SK-N-MC (cell line): Measurements from ENCODE around the gene UNC13C.

ENCODE experiments used
- DNase-seq: peaks from one replicate; pipeline ENCODE4 v3.0.0-alpha.2; 2011; ENCODE audit warnings: low read depth, low spot score
- H3K27ac ChIP-seq: fragments of 200-600 bp; sonication (generic); 2 replicates; pipeline ENCODE4 v1.5.1; 2016; ENCODE audit warnings: mixed run types
- H3K36me3 ChIP-seq: fragments of 200-600 bp; sonication (generic); 2 replicates; pipeline ENCODE4 v1.6.1; 2017; ENCODE audit warnings: antibody characterized with exemption, low read length, mixed read lengths; ENCODE audit not compliant: insufficient read depth
- H3K4me3 ChIP-seq: fragments of 200-600 bp; sonication (generic); 2 replicates; pipeline ENCODE4 v1.5.1; 2016
- H3K9ac ChIP-seq: fragments of 200-600 bp; sonication (generic); 2 replicates; pipeline ENCODE4 v1.8.0; 2017; ENCODE audit warnings: mixed run types, mixed read lengths; ENCODE audit not compliant: insufficient read length
- H3K9me3 ChIP-seq: fragments of 200-600 bp; sonication (generic); 2 replicates; pipeline ENCODE4 v1.6.1; 2017; ENCODE audit warnings: low read depth, mild to moderate bottlenecking, antibody characterized with exemption, low read length, moderate library complexity, mixed read lengths
- EZH2 ChIP-seq: fragments of 200-600 bp; sonication (generic); IDR thresholded peaks from one replicate; pipeline ENCODE4 v1.6.1; 2017; ENCODE audit warnings: antibody characterized with exemption
- FOXP2 ChIP-seq: optimal IDR thresholded peaks from 2 replicates; pipeline ENCODE3; 2011; ENCODE audit warnings: mild to moderate bottlenecking, moderate library complexity; ENCODE audit not compliant: insufficient read depth; ENCODE audit errors: extremely low read length, control extremely low read depth
- POLR2AphosphoS5 ChIP-seq: IDR thresholded peaks from 2 replicates; pipeline ENCODE4 v1.6.1; 2012; ENCODE audit warnings: mild to moderate bottlenecking, low read depth, low read length, borderline replicate concordance

The UNC13C gene

DNA sequence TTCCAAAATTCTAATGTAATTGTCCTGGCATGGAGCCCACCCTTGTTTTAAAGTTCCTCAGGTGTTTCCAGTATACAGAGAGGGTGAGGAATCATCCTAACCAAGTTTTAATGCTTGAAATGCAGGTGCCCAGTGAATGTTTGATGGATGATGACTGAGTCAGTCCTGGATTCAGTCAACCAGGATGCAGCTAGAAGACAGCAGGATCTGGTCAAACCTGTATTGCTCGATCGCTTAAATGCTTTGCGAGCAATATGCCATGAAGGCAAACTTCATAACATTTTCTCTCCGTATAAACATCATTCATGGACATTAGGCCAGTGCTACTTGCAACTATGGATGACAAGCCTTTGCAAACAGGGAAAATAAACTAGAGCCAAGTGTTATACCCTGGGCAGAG lies 627.3 kb downstream of the UNC13C start:
- no peaks in the 10 kb centered on the region for H3K9me3 ChIP-seq
- H3K36me3 ChIP-seq: no peaks in the 10 kb centered on the region
- DNase-seq: no peak
- no peak overlapping the region for H3K4me3 ChIP-seq
- no peak overlapping the region for H3K27ac ChIP-seq
- TF ChIP-seq POLR2AphosphoS5 (no peak), EZH2 (no peak), FOXP2 (no peak)
- no peak overlapping the region for H3K9ac ChIP-seq

DNA sequence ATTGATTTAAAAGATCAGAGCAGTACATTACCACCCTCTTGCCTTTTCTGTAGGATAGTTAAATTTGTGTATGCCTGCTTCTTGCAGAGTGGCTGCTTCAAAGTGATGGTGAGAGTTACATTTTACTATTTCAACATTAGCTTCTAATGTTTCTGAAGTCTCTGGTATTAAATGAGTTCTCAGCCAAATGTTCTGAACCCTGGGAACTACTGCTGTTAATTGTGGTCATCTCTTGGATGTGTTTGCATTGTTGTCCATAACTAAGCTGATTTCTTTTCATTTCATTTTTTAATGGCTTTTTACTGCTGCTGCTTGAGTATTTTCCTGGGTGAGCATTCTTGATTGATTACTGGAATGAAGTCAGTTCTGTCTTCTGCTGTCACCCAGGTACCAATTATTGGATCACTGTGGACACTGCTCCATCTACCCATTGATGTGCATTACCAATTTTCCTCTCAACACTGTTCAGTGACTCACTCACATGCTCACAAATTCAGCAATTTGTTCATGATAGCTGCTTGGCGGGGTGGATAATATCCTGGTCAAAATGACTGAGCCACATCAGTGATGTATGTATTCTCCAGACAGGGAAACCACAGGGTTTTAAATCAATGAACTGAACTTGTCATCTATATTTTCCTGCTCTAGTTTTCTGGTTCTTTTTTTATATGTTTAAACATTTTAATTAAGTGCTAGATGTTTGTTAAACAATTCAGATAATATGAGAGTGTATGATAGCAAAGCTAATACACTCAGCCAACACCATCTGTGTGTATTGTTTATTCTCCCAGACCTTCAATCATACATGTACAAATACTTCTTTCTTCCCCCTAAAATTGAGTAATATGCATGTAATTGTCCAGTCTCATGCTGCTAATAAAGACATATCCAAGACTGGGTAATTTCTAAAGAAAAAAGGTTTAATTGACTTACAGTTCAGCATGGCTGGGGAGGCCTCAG lies 630.9 kb downstream of the UNC13C start:
- H3K36me3 ChIP-seq: no peaks in the 10 kb centered on the region
- no peak overlapping the region for H3K27ac ChIP-seq
- TF ChIP-seq FOXP2: no peak
- TF ChIP-seq EZH2: no peak
- no peak for TF ChIP-seq POLR2AphosphoS5
- no peaks in the 10 kb centered on the region for H3K9me3 ChIP-seq
- no peak overlapping the region for H3K4me3 ChIP-seq
- no peak overlapping the region for H3K9ac ChIP-seq
- DNase-seq: no peak

DNA sequence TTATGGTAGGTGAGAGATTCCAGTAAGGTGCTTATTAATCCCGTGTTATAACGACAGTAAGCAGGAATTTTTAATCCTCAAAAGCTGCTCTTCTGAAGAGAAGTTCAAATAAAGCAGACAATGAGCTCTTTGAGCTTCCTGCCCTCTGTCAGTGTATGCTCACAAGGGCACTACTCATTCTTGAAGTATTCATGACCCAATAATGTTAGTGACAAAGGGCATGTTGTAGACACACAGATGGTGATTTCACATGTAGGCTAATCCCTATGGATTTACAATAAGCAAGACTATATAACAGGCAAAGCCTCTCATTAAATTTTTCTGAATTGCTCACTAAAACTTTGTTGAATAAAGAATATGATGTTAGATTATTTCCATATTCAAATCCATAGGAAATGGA lies 639.9 kb downstream of the UNC13C start:
- Histone ChIP-seq H3K9ac (no peak overlapping the region), H3K4me3 (no peak overlapping the region), H3K9me3 (no peaks in the 10 kb centered on the region), H3K36me3 (no peaks in the 10 kb centered on the region), H3K27ac (no peak overlapping the region)
- TF ChIP-seq EZH2 (no peak), FOXP2 (no peak), POLR2AphosphoS5 (no peak)
- no peak for DNase-seq

DNA sequence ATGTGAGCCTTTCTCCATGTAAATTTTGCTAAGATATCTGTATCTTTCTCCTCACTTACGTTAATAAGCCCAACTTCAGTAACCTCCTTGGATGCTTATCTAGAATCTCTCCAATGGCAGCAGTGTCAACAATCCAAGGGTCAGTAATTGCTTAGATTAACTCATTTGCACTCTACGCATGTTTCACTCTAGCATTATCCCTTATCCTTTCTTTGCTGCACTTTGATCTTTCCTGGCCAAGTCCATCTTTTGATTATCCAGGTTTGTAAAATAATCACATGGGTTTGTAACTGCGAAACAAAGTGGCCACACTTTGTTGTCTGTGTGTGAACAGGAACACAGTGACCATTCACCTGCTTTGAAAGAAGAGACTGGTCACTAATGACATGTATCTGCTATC lies 640.9 kb downstream of the UNC13C start:
- Histone ChIP-seq H3K4me3 (no peak overlapping the region), H3K9ac (no peak overlapping the region), H3K9me3 (no peaks in the 10 kb centered on the region), H3K36me3 (no peaks in the 10 kb centered on the region), H3K27ac (no peak overlapping the region)
- DNase-seq: no peak
- no peak for TF ChIP-seq POLR2AphosphoS5
- no peak for TF ChIP-seq EZH2
- no peak for TF ChIP-seq FOXP2

DNA sequence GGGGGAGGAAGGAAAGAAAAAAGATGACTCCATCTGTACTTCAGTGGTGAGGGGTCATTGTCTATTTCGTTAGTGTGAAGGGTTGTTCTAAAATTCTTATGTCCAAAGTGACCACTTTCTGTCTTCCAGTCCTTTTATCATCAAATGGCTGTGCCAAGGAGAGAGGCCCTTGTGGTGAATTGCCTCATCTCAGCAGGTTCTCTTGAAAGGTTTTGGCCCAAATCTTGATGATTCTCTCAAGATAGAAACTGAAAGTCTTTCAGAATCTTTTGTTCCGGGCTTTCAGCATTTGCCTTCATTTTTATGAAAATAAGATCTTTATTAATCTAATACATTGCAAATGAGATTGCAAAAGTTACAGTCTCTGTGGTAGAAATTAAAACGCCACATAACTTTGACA lies 642.7 kb downstream of the UNC13C start:
- DNase-seq: no peak
- Histone ChIP-seq H3K4me3 (no peak overlapping the region), H3K9me3 (no peaks in the 10 kb centered on the region), H3K36me3 (no peaks in the 10 kb centered on the region), H3K27ac (no peak overlapping the region), H3K9ac (no peak overlapping the region)
- TF ChIP-seq FOXP2 (no peak), EZH2 (no peak), POLR2AphosphoS5 (no peak)

DNA sequence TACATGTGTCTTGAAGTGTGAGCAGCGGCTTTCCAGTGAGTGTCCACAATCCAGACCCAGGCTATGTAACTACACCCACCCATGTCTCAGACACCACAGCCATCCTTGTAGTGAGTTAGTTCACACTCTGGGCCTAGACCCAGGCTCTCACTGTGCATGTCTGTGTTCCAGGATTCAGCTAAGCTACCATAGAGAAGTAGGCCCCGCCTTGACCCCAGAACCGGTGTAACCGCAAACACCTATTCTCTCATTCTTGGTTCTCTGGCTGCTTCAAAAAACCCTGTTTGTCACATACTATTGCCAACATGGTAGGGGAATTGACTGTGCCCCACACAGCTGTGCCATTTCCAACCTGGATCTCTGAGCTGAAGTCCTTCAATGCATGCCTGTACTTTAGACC lies 657.9 kb downstream of the UNC13C start:
- H3K9me3 ChIP-seq: no peaks in the 10 kb centered on the region
- no peak overlapping the region for H3K27ac ChIP-seq
- no peak for TF ChIP-seq EZH2
- TF ChIP-seq POLR2AphosphoS5: no peak
- TF ChIP-seq FOXP2: no peak
- H3K4me3 ChIP-seq: no peak overlapping the region
- no peak overlapping the region for H3K9ac ChIP-seq
- DNase-seq: no peak
- H3K36me3 ChIP-seq: no peaks in the 10 kb centered on the region

DNA sequence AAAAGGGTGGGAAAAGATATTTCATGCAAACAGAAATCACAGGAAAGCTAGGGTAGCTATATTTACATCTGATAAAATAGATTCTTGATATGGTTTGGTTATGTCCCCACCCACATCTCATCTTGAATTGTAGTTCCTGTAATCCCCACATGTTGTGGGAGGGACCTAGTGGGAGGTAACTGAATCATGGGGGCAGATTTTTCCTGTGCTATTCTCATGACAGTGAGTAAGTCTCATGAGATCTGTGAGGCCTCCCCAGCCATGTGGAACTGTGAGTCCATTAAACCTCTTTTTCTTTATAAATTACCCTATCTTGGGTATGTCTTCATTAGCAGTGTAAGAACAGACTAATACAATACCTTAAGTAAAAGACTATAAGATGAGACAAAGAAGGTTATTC lies 660.4 kb downstream of the UNC13C start:
- no peak overlapping the region for H3K9ac ChIP-seq
- no peak overlapping the region for H3K4me3 ChIP-seq
- TF ChIP-seq FOXP2 (no peak), POLR2AphosphoS5 (no peak)
- DNase-seq: no peak
- no peaks in the 10 kb centered on the region for H3K9me3 ChIP-seq
- H3K36me3 ChIP-seq: no peaks in the 10 kb centered on the region
- no peak overlapping the region for H3K27ac ChIP-seq

DNA sequence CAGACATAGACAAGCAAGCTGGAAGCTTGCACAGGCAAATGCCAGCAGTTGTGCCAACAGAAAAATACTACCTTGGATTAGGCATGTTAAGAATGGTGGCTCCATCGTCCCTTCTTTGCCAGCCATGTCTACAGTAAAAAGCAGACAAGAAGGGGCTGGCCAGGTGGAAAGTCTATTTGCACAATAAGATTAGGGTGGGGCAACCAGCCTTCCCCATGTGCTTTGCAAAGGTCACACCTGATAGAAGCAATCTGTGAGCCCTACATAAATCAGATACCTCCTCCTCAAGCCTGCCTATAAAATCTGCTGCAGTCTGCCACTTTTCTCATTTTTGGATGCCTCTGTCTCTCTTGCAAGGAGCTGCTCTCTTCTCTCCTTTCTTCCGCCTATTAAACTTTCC lies 662.6 kb downstream of the UNC13C start:
- no peak overlapping the region for H3K4me3 ChIP-seq
- H3K9me3 ChIP-seq: no peaks in the 10 kb centered on the region
- no peak overlapping the region for H3K27ac ChIP-seq
- no peak for TF ChIP-seq FOXP2
- TF ChIP-seq POLR2AphosphoS5: no peak
- no peak for TF ChIP-seq EZH2
- DNase-seq: no peak
- no peaks in the 10 kb centered on the region for H3K36me3 ChIP-seq
- H3K9ac ChIP-seq: no peak overlapping the region

DNA sequence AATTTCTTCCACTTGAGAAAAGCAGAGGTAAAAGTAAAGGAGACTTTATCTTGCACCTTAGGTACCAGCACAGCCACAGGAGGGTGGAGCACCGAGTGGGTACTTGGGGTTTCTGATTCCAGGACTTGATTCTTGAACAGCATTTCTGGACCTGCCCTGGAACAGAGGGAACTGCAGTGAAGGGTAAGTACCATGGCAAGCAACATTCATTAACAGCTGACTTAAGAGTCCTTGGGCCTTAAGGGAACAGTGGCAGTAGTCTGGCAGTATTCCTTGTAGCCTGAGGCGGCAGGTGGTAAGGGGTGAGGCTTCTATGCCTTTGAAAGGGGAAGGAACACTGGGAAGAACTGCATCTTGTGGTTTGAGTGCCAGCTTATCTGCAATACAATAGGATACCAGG lies 666.6 kb downstream of the UNC13C start:
- no peak overlapping the region for H3K9ac ChIP-seq
- no peak overlapping the region for H3K27ac ChIP-seq
- DNase-seq: no peak
- TF ChIP-seq FOXP2 (no peak), EZH2 (no peak), POLR2AphosphoS5 (no peak)
- no peaks in the 10 kb centered on the region for H3K9me3 ChIP-seq
- H3K4me3 ChIP-seq: no peak overlapping the region
- no peaks in the 10 kb centered on the region for H3K36me3 ChIP-seq
